GM21447 (cell line): ENCODE data around the gene ITPK1.

ENCODE experiments used
- ATAC-seq: cut with Tn5 transposase; IDR thresholded peaks from one replicate; pipeline ENCODE4 v1.9.1; 2021; ENCODE audit not compliant: unreplicated experiment

The ITPK1 gene

GRCh38 chr14:92928258-92928629 is 187.5 kb downstream of the ITPK1 start:
- no peak for ATAC-seq

- ATAC-seq = no peak
Observed at GRCh38 chr14:92927349-92928257, 188.1 kb downstream of the ITPK1 start.

- no peak for ATAC-seq
Observed at GRCh38 chr14:92926931-92927330, 188.8 kb downstream of the ITPK1 start.

- no peak for ATAC-seq
Observed at GRCh38 chr14:92926180-92926845, 189.4 kb downstream of the ITPK1 start.

- no peak for ATAC-seq
Observed at GRCh38 chr14:92925446-92925845, 190.3 kb downstream of the ITPK1 start.

GRCh38 chr14:92924247-92924646 is 191.5 kb downstream of the ITPK1 start:
- ATAC-seq = no peak

- ATAC-seq = no peak
Observed at GRCh38 chr14:92923744-92924103, 192.0 kb downstream of the ITPK1 start.

- no peak for ATAC-seq
Observed at GRCh38 chr14:92922883-92923743, 192.6 kb downstream of the ITPK1 start, which contains the start of gene CHGA. CHGA (plus strand) TSS chr14:92923150; CDS start chr14:92923360, 210 bp downstream.

GRCh38 chr14:92922155-92922735 is 193.5 kb downstream of the ITPK1 start:
- no peak for ATAC-seq

- no peak for ATAC-seq
Observed at GRCh38 chr14:92920001-92920400, 195.7 kb downstream of the ITPK1 start.

GRCh38 chr14:92917956-92918355 is 197.8 kb downstream of the ITPK1 start:
- ATAC-seq = no peak

GRCh38 chr14:92917041-92917940 is 198.4 kb downstream of the ITPK1 start:
- ATAC-seq = no peak

GRCh38 chr14:92916201-92916600 is 199.5 kb downstream of the ITPK1 start:
- no peak for ATAC-seq

- ATAC-seq = no peak
Observed at GRCh38 chr14:92914087-92914656, 201.6 kb downstream of the ITPK1 start.

- no peak for ATAC-seq
Observed at GRCh38 chr14:92907316-92907911, 208.3 kb downstream of the ITPK1 start.

- no peak for ATAC-seq
Observed at GRCh38 chr14:92906823-92907222, 208.9 kb downstream of the ITPK1 start.

GRCh38 chr14:92906420-92906819 is 209.3 kb downstream of the ITPK1 start:
- no peak for ATAC-seq

- no peak for ATAC-seq
Observed at GRCh38 chr14:92905667-92906066, 210.1 kb downstream of the ITPK1 start.

- no peak for ATAC-seq
Observed at GRCh38 chr14:92903359-92903758, 212.4 kb downstream of the ITPK1 start.
